GM12878 (cell line): ENCODE data around the gene FLVCR2. TPM values are rescaled to one million over a fixed set of nuclear protein-coding genes. Genes with fewer than 3 reads are reported as not detected.

Experiments used
- ATAC-seq: fragments of 200-7000 bp; cut with Tn5 transposase; 3 replicates; pipeline ENCODE4 v1.9.1; 2020; ENCODE audit warnings: mild to moderate bottlenecking, moderate library complexity
- BruUV-seq: library from RNA; stranded (reverse); fragments of 400-500 nt; replicated peaks from 2 replicates; lab custom pipeline; 2021; lab: Mats Ljungman, UMichigan
- CTCF ChIA-PET: fragments of 300-600 bp; sonication (Branson Sonifier 250); formaldehyde crosslinking; extraction: SDS; loops from one replicate; lab custom pipeline; 2021; ENCODE audit warnings: inconsistent platforms; lab: Yijun Ruan, JAX
- POLR2A ChIA-PET: fragments of 350-600 bp; formaldehyde crosslinking; extraction: SDS; loops from one replicate; lab custom pipeline; 2021; ENCODE audit warnings: inconsistent platforms; lab: Charles Lee
- RAD21 ChIA-PET: fragments of 300-600 bp; sonication (Branson Sonifier 250); formaldehyde crosslinking; loops from one replicate; lab custom pipeline; 2023; ENCODE audit warnings: antibody characterized with exemption; ENCODE audit not compliant: unreplicated experiment; lab: Charles Lee
- SMC1A ChIA-PET: fragments of 300-600 bp; sonication (Branson Sonifier 250); formaldehyde crosslinking; loops from one replicate; lab custom pipeline; 2023; ENCODE audit not compliant: unreplicated experiment, uncharacterized antibody; lab: Charles Lee
- DNase-seq: peaks from one replicate; pipeline ENCODE4 v3.0.0-alpha.2; 2011; ENCODE audit warnings: low read depth, low spot score
- FAIRE-seq: peaks from 3 replicates; lab custom pipeline; 2011; peaks lifted over from hg19 to GRCh38; lab: Jason Lieb, UNC
- H2AFZ ChIP-seq: 2 replicates; pipeline ENCODE4 v1.6.0; 2011; ENCODE audit warnings: low read depth, low read length, control low read depth; ENCODE audit not compliant: control insufficient read depth
- H3K27ac ChIP-seq: 2 replicates; pipeline ENCODE4 v1.5.1; 2011; ENCODE audit warnings: control low read depth; ENCODE audit not compliant: control insufficient read depth, insufficient read depth
- H3K27me3 ChIP-seq, 2 experiments: replicated peaks in 1 of 2; 2 replicates each; pipeline versions ENCODE4 v1.6.0 to v1.6.1; 2011; ENCODE audit warnings: low read length in 1 of 2; ENCODE audit not compliant: control insufficient read depth in 2 of 2, insufficient read depth in 2 of 2
- H3K36me3 ChIP-seq, 2 experiments: 2 replicates each; pipeline ENCODE4 v1.5.1; 2011; ENCODE audit warnings: low read length in 1 of 2; ENCODE audit not compliant: control insufficient read depth in 2 of 2, insufficient read depth in 2 of 2
- H3K4me1 ChIP-seq: 2 replicates; pipeline ENCODE4 v1.6.1; 2011; ENCODE audit warnings: mild to moderate bottlenecking, low read length, moderate library complexity, mixed read lengths; ENCODE audit not compliant: control insufficient read depth, insufficient read depth
- H3K4me2 ChIP-seq: 2 replicates; pipeline ENCODE4 v1.6.0; 2011; ENCODE audit warnings: control low read depth; ENCODE audit not compliant: control insufficient read depth, insufficient read depth
- H3K4me3 ChIP-seq: fragments of 200-600 bp; sonication (generic); 2 replicates; pipeline ENCODE4 v1.5.1; 2016
- H3K79me2 ChIP-seq: 2 replicates; pipeline ENCODE4 v1.6.0; 2011; ENCODE audit warnings: low read length; ENCODE audit not compliant: control insufficient read depth, insufficient read depth
- H3K9ac ChIP-seq: 2 replicates; pipeline ENCODE4 v1.8.0; 2011; ENCODE audit warnings: low read length, control low read depth, mixed read lengths; ENCODE audit not compliant: control insufficient read depth, insufficient read depth
- H3K9me3 ChIP-seq: replicated peaks from 3 replicates; pipeline ENCODE4 v1.5.1; 2011; ENCODE audit warnings: mild to moderate bottlenecking, low read length; ENCODE audit not compliant: control insufficient read depth, insufficient read depth
- H4K20me1 ChIP-seq: 2 replicates; pipeline ENCODE4 v1.6.0; 2011; ENCODE audit not compliant: control insufficient read depth, insufficient read depth
- E2F4 ChIP-seq: IDR thresholded peaks from 2 replicates; pipeline ENCODE4 v1.6.1; 2012; ENCODE audit warnings: low read depth, low read length, improper control_type of control experiment
- IKZF1 ChIP-seq: fragments of 450-650 bp; conservative IDR thresholded peaks from 2 replicates; pipeline ENCODE4 v1.6.1; 2017; ENCODE audit warnings: antibody characterized with exemption, mild to moderate bottlenecking
- IKZF2 ChIP-seq, 2 experiments: fragments of 450-650 bp; IDR thresholded peaks; 2 replicates each; pipeline ENCODE4 v1.6.1; 2017; ENCODE audit warnings: mild to moderate bottlenecking in 2 of 2, moderate library complexity in 2 of 2
- MYB ChIP-seq: fragments of 150-350 bp; IDR thresholded peaks from 2 replicates; pipeline ENCODE4 v1.6.1; 2014; ENCODE audit warnings: mild to moderate bottlenecking, low read depth, low read length, borderline replicate concordance
- SPI1 ChIP-seq: IDR thresholded peaks from 2 replicates; pipeline ENCODE4 v1.6.1; 2011; ENCODE audit warnings: low read depth, mild to moderate bottlenecking, low read length, moderate library complexity, borderline replicate concordance; ENCODE audit not compliant: insufficient read depth
- TAF1 ChIP-seq: IDR thresholded peaks from 2 replicates; pipeline ENCODE4 v1.6.1; 2011; ENCODE audit warnings: mild to moderate bottlenecking, low read depth, low read length, borderline replicate concordance
- TCF7 ChIP-seq: IDR thresholded peaks from 2 replicates; pipeline ENCODE4 v1.6.1; 2014; ENCODE audit warnings: antibody characterized with exemption, borderline replicate concordance
- ZBED1 ChIP-seq: IDR thresholded peaks from 2 replicates; pipeline ENCODE4 v1.6.1; 2016; ENCODE audit warnings: borderline replicate concordance
- ZBTB11 ChIP-seq: fragments of 450-650 bp; formaldehyde crosslinking; IDR thresholded peaks from 2 replicates; pipeline ENCODE4 v1.5.0; 2022; ENCODE audit warnings: mild to moderate bottlenecking, missing genetic modification characterization
- ZNF274 ChIP-seq: IDR thresholded peaks from one replicate; pipeline ENCODE4 v1.8.0; 2011; ENCODE audit not compliant: insufficient read length, insufficient read depth
- ZNF622 ChIP-seq: fragments of 450-650 bp; IDR thresholded peaks from 2 replicates; pipeline ENCODE4 v1.6.1; 2017; ENCODE audit warnings: mild to moderate bottlenecking, inconsistent platforms
- WGBS: methylation state at CpG from one replicate; pipeline ENCODE4 v1.1.6; 2016; ENCODE audit warnings: low lambda C conversion rate; ENCODE audit not compliant: insufficient replicate concordance, insufficient coverage; ENCODE audit errors: missing lambda C conversion rate; 5-methylcytosine and 5-hydroxymethylcytosine counted together
- in situ Hi-C: fragments of 300-500 bp; cut with MboI; formaldehyde crosslinking; loops from 9 replicates; pipeline ENCODE4 v1.14.3; 2018; ENCODE audit warnings: mixed read lengths
- intact Hi-C: fragments of 100-400 bp; cut with micrococcal nuclease; formaldehyde crosslinking; loops from one replicate; pipeline ENCODE4 v1.14.2; 2022; ENCODE audit not compliant: unreplicated experiment
- polyA plus RNA-seq, 11 experiments: library from polyadenylated mRNA; depleted of rRNA in 4 of 11; unstranded in 6 of 11; stranded (reverse) in 5 of 11; fragments of >200 nt; fragmentation: Nextera tagmentation in 4 of 11; fragmentation: Illumina TruSeq in 1 of 11; extraction: Ambion mirVana in 4 of 11; extraction: Trizol in 1 of 11; gene quantifications; 1 replicate in 1 of 11; 2 replicates in 10 of 11; pipeline versions ENCODE4 v1.2.1 to v1.2.3, GENCODE V29; 2011 to 2016; ENCODE audit warnings: inconsistent platforms in 2 of 11, missing spikeins in 2 of 11, low read depth in 1 of 11
- total RNA-seq, 4 experiments: library from RNA; depleted of rRNA in 3 of 4; stranded (reverse); fragments of >200 nt in 3 of 4; fragmentation: Illumina TruSeq in 1 of 4; extraction: Trizol in 1 of 4; gene quantifications; 2 replicates each; pipeline versions ENCODE4 v1.2.1 to v1.2.3, GENCODE V29; 2013 to 2021
- TF ChIP-seq, protein P1 (sequence below): fragments of 450-650 bp; IDR thresholded peaks from 2 replicates; pipeline ENCODE4 v1.6.1; 2016; ENCODE audit warnings: mild to moderate bottlenecking
- TF ChIP-seq, protein P2 (sequence below): fragments of 450-650 bp; IDR thresholded peaks from 2 replicates; pipeline ENCODE4 v1.6.1; 2017; ENCODE audit warnings: antibody characterized with exemption, mild to moderate bottlenecking, moderate library complexity

Gene FLVCR2
- total and polyA plus RNA-seq, 10 of the 15 experiments (the other 5 are each of a cell fraction or from before 2014, with no cell fraction given): 0.24 to 3.7 (median 1.6) TPM

DNA sequence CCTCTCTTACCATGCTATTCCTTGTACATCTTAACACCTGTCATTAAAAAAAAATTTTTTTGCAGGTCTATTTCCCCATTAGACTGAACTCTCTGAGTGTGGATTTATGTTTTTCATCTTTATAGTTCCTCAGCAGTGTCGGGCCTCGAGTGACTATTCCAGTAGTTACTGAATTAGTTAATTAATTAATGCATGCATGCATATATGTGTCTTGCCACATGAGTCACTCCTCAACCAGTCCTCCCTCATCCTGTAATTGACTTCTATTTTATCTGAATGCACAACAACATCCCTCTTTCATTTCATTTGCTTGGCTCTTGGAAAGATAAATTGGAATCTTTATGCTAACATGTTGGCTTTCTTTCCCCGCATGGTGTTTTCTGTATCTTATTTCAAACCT is 46.6 kb downstream of the FLVCR2 start:
- RAD21 ChIA-PET: interaction anchor here (1.7 to 3.3 kb wide), 2 partner anchors 29 to 48 kb away, joined by 5 to 19 read pairs; no protein-coding TSS in a partner anchor
- no peak for TF ChIP-seq E2F4
- TF ChIP-seq SPI1: no peak
- TF ChIP-seq, protein P1, sequence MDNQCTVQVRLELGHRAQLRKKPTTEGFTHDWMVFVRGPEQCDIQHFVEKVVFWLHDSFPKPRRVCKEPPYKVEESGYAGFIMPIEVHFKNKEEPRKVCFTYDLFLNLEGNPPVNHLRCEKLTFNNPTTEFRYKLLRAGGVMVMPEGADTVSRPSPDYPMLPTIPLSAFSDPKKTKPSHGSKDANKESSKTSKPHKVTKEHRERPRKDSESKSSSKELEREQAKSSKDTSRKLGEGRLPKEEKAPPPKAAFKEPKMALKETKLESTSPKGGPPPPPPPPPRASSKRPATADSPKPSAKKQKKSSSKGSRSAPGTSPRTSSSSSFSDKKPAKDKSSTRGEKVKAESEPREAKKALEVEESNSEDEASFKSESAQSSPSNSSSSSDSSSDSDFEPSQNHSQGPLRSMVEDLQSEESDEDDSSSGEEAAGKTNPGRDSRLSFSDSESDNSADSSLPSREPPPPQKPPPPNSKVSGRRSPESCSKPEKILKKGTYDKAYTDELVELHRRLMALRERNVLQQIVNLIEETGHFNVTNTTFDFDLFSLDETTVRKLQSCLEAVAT: no peak
- no peak for TF ChIP-seq ZNF274
- TF ChIP-seq ZBTB11 (CRISPR knock-in tag): no peak
- no peak for TF ChIP-seq ZNF622
- TF ChIP-seq IKZF1: no peak
- TF ChIP-seq, protein P2, sequence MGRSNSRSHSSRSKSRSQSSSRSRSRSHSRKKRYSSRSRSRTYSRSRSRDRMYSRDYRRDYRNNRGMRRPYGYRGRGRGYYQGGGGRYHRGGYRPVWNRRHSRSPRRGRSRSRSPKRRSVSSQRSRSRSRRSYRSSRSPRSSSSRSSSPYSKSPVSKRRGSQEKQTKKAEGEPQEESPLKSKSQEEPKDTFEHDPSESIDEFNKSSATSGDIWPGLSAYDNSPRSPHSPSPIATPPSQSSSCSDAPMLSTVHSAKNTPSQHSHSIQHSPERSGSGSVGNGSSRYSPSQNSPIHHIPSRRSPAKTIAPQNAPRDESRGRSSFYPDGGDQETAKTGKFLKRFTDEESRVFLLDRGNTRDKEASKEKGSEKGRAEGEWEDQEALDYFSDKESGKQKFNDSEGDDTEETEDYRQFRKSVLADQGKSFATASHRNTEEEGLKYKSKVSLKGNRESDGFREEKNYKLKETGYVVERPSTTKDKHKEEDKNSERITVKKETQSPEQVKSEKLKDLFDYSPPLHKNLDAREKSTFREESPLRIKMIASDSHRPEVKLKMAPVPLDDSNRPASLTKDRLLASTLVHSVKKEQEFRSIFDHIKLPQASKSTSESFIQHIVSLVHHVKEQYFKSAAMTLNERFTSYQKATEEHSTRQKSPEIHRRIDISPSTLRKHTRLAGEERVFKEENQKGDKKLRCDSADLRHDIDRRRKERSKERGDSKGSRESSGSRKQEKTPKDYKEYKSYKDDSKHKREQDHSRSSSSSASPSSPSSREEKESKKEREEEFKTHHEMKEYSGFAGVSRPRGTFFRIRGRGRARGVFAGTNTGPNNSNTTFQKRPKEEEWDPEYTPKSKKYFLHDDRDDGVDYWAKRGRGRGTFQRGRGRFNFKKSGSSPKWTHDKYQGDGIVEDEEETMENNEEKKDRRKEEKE: no peak
- TF ChIP-seq IKZF2 (IDR thresholded peaks at IDR 0.05): no peak
- TF ChIP-seq TCF7: no peak
- no peak for TF ChIP-seq ZBED1
- no peak for TF ChIP-seq MYB
- no peak for TF ChIP-seq TAF1
- Histone ChIP-seq H3K27ac (no peak overlapping the region), H3K27me3 (no peaks in the 10 kb centered on the region), H3K9me3 (no peaks in the 10 kb centered on the region), H4K20me1 (no peaks in the 10 kb centered on the region), H3K4me1 (no peaks in the 10 kb centered on the region), H3K79me2 (no peaks in the 10 kb centered on the region), H2AFZ (no peak overlapping the region), H3K36me3 (no peaks in the 10 kb centered on the region), H3K4me3 (no peak overlapping the region), H3K4me2 (no peak overlapping the region), H3K9ac (no peak overlapping the region)
- intact Hi-C loops: no loop called here
- in situ Hi-C loops: no loop called here
- no peak for DNase-seq
- CTCF ChIA-PET: interaction anchor here (1.0 to 4.6 kb wide), 6 partner anchors 21 to 318 kb away, joined by 3 to 33 read pairs (median 6); partner anchors contain the start of gene FLVCR2
- FAIRE-seq: no peak
- no peak for ATAC-seq
- SMC1A ChIA-PET: interaction anchor here (1.1 to 6.3 kb wide), 4 partner anchors 8 to 48 kb away, joined by 3 to 43 read pairs (median 8); partner anchors contain the start of gene FLVCR2
- 91% methylated on average over 3 of the region's 3 CpGs for WGBS
- no TSS peak for BruUV-seq
- POLR2A ChIA-PET: interaction anchor here (1.3 kb wide), 1 partner anchor 35 kb away, joined by 3 read pairs; the partner anchor contains the start of gene ERG28
